HG03469 (cell line): ENCODE measurements around the gene DARS2.
A peak's percentile ranks its signal among the peaks of the same experiment; 100 is the strongest.
"Not testable (repeated sequence)": the region's sequence is repeated elsewhere in the genome, so short reads cannot be mapped to it uniquely, and the experiment has no call there.

Experiments
- ATAC-seq: cut with Tn5 transposase; IDR thresholded peaks from one replicate; pipeline ENCODE4 v1.9.1; 2021; ENCODE audit warnings: mild to moderate bottlenecking, moderate library complexity, moderate number of reproducible peaks; ENCODE audit not compliant: unreplicated experiment

DARS2 gene

GRCh38 chr1:173860065-173860464 lies 35.6 kb downstream of the DARS2 start:
- ATAC-seq, result no peak

- no peak for ATAC-seq
Measured at GRCh38 chr1:173861731-173862145, 37.3 kb downstream of the DARS2 start.

GRCh38 chr1:173862146-173862768 lies 37.8 kb downstream of the DARS2 start:
- not testable (repeated sequence) for ATAC-seq

- ATAC-seq, result no peak
Measured at GRCh38 chr1:173862769-173863223, 38.3 kb downstream of the DARS2 start.

- no peak for ATAC-seq
Measured at GRCh38 chr1:173863224-173864161, 39.0 kb downstream of the DARS2 start.

- ATAC-seq, result no peak
Measured at GRCh38 chr1:173864179-173864867, 39.9 kb downstream of the DARS2 start.

GRCh38 chr1:173865468-173866164 lies 41.1 kb downstream of the DARS2 start:
- ATAC-seq, result no peak

GRCh38 chr1:173866413-173867115 lies 42.1 kb downstream of the DARS2 start:
- no peak for ATAC-seq

- ATAC-seq, result no peak
Measured at GRCh38 chr1:173867141-173867752, 42.8 kb downstream of the DARS2 start.

- peak; percentile 53 for ATAC-seq
Measured at GRCh38 chr1:173867753-173868265, 43.3 kb downstream of the DARS2 start, which contains the start of gene GAS5. Gene GAS5 (minus strand): TSS chr1:173867989.

- ATAC-seq, result peak; percentile 39
Measured at GRCh38 chr1:173868266-173869020, 44.0 kb downstream of the DARS2 start, which contains the start of gene ZBTB37. Gene ZBTB37 (plus strand): TSS chr1:173868380. CDS start chr1:173870226, 1,846 bp downstream.

GRCh38 chr1:173869021-173869359 lies 44.5 kb downstream of the DARS2 start:
- ATAC-seq, result no peak

GRCh38 chr1:173870252-173871075 lies 46.0 kb downstream of the DARS2 start:
- peak; percentile 17 for ATAC-seq

GRCh38 chr1:173871091-173871490 lies 46.6 kb downstream of the DARS2 start:
- no peak for ATAC-seq

GRCh38 chr1:173871500-173871899 lies 47.0 kb downstream of the DARS2 start:
- ATAC-seq, result no peak

GRCh38 chr1:173876732-173877131 lies 52.3 kb downstream of the DARS2 start:
- ATAC-seq, result no peak

- no peak for ATAC-seq
Measured at GRCh38 chr1:173878251-173878650, 53.8 kb downstream of the DARS2 start.

- not testable (repeated sequence) for ATAC-seq
Measured at GRCh38 chr1:173881117-173881516, 56.6 kb downstream of the DARS2 start.
